ENCODE data around the gene COLEC11.

GRCh38 chr2:3664118-3664517 is 69.2 kb downstream of the COLEC11 start:
- TF ChIP-seq CTCF (conservative IDR thresholded peaks at IDR 0.05) (no peak), ZFX (IDR thresholded peaks at IDR 0.05) (no peak)

Measured in C4-2B (cell line).